Hematopoietic multipotent progenitor cell (in vitro differentiated cells): ENCODE data around the gene ACSL6. TPM values are rescaled to one million over a fixed set of nuclear protein-coding genes. Genes with fewer than 3 reads are reported as not detected.

Experiments used
- DNase-seq, 3 donors: peaks; one replicate each; pipeline ENCODE4 v3.0.0-alpha.2; 2011 to 2015; ENCODE audit warnings: low read depth in 2 of 3, low spot score in 2 of 3
- total RNA-seq: library from RNA; depleted of rRNA; stranded (reverse); fragments of >200 nt; gene quantifications from one replicate; pipeline ENCODE4 v1.2.3, GENCODE V29; 2012

The ACSL6 gene
- total RNA-seq, 1 donor, result 0.27 TPM

GRCh38 chr5:131984956-131985665 lies 26.3 kb downstream of the ACSL6 start:
- DNase-seq, result no peak

GRCh38 chr5:131983244-131983771 lies 28.1 kb downstream of the ACSL6 start:
- no peak for DNase-seq

- DNase-seq, result no peak
Measured at GRCh38 chr5:131981516-131981915, 29.9 kb downstream of the ACSL6 start.

GRCh38 chr5:131980696-131981095 lies 30.8 kb downstream of the ACSL6 start:
- no peak for DNase-seq

- DNase-seq, result no peak
Measured at GRCh38 chr5:131979816-131980215, 31.6 kb downstream of the ACSL6 start.

GRCh38 chr5:131977212-131977604 lies 34.2 kb downstream of the ACSL6 start:
- no peak for DNase-seq

- DNase-seq, result no peak
Measured at GRCh38 chr5:131976414-131977211, 34.8 kb downstream of the ACSL6 start.

GRCh38 chr5:131974956-131975726 lies 36.3 kb downstream of the ACSL6 start:
- no peak for DNase-seq

- DNase-seq, result no peak
Measured at GRCh38 chr5:131974622-131974955, 36.9 kb downstream of the ACSL6 start.

GRCh38 chr5:131974016-131974415 lies 37.4 kb downstream of the ACSL6 start:
- no peak for DNase-seq

- DNase-seq, result no peak
Measured at GRCh38 chr5:131973089-131973712, 38.3 kb downstream of the ACSL6 start.

- DNase-seq, result no peak
Measured at GRCh38 chr5:131968396-131968954, 43.0 kb downstream of the ACSL6 start.

GRCh38 chr5:131966551-131966950 lies 44.9 kb downstream of the ACSL6 start:
- no peak for DNase-seq

- no peak for DNase-seq
Measured at GRCh38 chr5:131965826-131966415, 45.5 kb downstream of the ACSL6 start.

- DNase-seq, result no peak
Measured at GRCh38 chr5:131959906-131960305, 51.6 kb downstream of the ACSL6 start.

- no peak for DNase-seq
Measured at GRCh38 chr5:131959136-131959535, 52.3 kb downstream of the ACSL6 start.

GRCh38 chr5:131957721-131958441 lies 53.6 kb downstream of the ACSL6 start:
- DNase-seq, result no peak

- no peak for DNase-seq
Measured at GRCh38 chr5:131953969-131954368, 57.5 kb downstream of the ACSL6 start.

GRCh38 chr5:131952301-131952857 lies 59.1 kb downstream of the ACSL6 start:
- peak in 1 of 3 donors; percentile 7 for DNase-seq
